ENCODE results near the gene GSTT2B. TPM values are rescaled to one million over a fixed set of nuclear protein-coding genes. Genes with fewer than 3 reads are reported as not detected.
"Not testable (repeated sequence)": the region's sequence is repeated elsewhere in the genome, so short reads cannot be mapped to it uniquely, and the experiment has no call there.

The GSTT2B gene
- total RNA-seq, 1 donor from 2014 or later, result 6.5 TPM

DNA sequence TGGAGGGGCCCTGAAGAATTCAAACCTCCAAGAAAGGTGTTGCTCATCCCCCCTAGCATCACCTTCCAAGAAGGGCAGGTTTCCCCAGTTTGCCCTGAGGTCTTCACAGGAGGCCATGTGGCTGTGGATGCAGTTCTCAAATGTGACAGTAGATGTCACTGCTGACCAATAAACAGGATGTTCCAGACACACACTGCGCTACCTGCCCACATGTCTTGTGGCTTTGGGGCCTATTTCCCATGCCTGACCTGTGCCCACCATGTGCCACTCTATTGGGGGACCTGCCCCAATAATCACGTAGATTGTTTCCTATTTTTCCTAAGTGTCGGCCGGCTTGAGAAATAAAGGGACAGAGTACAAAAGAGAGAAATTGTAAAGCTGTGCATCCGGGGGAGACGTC lies 23.4 kb upstream of the GSTT2B start:
- ATAC-seq, result peak; percentile 68

GRCh38 chr22:23980567-23980966 lies 19.6 kb upstream of the GSTT2B start:
- not testable (repeated sequence) for ATAC-seq

- ATAC-seq, result peak; percentile 57
Observed at GRCh38 chr22:23979557-23980240, 18.7 kb upstream of the GSTT2B start, which contains the start of gene GSTT2. TSS of gene GSTT2 (plus strand) at chr22:23980134.

DNA sequence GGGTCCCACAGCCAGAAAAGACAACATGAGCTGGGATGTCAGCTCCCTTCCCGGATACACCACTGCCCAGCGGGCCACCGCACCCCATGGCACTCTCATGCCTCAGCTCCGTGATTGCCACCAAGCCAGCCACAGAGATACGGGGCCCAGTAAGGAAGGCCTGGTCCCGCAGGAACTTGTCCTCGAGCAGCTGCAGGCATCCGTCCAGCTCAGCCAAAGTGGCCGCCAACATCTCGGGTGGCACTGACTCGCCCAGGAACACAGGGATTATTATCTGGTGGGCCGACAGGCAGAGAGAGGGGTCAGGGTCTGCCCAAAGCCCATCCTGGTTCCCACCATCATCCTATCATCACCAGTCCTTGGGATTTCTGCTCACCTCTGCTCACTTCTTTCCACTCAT lies 16.3 kb upstream of the GSTT2B start:
- not testable (repeated sequence) for ATAC-seq

GRCh38 chr22:23974836-23975352 lies 13.9 kb upstream of the GSTT2B start:
- ATAC-seq, result peak; percentile 30

DNA sequence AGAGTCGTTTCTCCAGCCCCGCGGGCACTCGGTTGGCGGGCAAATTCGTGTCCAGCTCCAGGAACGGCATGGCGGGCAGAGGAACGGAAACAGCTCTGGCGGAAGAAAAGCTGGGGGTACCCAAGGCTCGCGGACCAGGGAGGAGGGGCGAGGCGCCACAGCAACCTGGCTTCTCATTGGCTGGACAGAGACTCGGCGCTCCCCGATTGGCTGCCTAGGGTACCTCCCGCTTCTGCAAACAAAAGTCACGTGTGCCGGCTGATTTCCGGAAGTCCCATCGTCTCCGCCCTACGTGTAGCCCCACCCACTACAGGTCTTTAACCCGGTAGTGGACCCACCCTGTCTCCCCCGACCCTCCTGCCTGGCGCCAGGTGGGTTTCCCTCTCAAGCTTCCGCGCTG lies 13.3 kb upstream of the GSTT2B start, which contains the start of gene DDT:
TSS of gene DDT (minus strand) at position 97 of the 400 bp plus-strand sequence. CDS start at position 70, 27 bp downstream.
- peak; percentile 92 for ATAC-seq

- ATAC-seq, result not testable (repeated sequence)
Observed at GRCh38 chr22:23971927-23972326, 10.9 kb upstream of the GSTT2B start.

GRCh38 chr22:23970816-23971486 lies 10.0 kb upstream of the GSTT2B start:
- no peak for ATAC-seq

DNA sequence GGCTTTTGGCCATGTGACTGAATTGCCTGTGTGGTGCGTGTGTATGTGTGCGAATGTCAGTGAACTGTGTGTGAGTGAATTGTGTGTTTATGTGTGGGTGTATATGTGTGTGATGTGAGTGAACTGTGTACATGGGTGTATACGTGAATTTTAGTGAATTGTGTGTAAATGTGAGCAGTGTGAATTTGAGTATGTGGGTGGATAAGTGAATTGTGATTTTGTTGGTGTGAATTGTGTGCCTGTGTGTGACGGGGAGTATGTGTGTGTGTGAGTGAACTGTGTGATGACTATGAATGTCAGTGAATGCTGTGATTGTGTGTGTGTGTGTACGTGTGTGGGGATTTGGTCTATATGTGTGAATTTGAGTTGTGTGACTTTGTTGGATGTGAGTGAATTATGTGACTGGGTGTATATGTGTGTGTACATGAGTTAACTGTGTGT lies 9.2 kb upstream of the GSTT2B start:
- no peak for ATAC-seq

DNA sequence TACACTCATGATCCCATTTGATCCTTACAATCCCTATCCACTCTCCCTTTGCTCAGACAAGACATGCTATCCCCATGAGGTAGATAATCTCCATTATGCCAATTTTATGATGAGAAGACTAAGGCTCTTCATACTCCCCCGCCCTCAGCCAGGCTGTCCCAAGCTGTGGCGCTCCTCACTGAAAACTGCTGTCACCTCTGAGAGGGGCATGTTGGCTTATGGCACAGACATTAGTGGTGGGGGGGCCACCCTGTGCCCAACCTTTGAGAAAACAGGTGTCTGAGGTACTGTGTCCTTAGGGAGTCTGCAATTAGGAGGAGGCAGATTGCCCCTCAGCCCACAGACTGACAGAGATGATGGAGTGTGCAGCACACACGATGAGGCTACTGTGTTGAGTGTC lies 8.1 kb upstream of the GSTT2B start:
- ATAC-seq, result no peak

DNA sequence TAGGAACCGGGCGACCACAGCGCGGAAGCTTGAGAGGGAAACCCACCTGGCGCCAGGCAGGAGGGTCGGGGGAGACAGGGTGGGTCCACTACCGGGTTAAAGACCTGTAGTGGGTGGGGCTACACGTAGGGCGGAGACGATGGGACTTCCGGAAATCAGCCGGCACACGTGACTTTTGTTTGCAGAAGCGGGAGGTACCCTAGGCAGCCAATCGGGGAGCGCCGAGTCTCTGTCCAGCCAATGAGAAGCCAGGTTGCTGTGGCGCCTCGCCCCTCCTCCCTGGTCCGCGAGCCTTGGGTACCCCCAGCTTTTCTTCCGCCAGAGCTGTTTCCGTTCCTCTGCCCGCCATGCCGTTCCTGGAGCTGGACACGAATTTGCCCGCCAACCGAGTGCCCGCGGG lies 5.6 kb upstream of the GSTT2B start, which contains the start of gene DDTL:
TSS of gene DDTL (plus strand) at position 321 of the 400 bp plus-strand sequence. CDS start at position 348, 27 bp downstream.
- peak; percentile 93 for ATAC-seq

DNA sequence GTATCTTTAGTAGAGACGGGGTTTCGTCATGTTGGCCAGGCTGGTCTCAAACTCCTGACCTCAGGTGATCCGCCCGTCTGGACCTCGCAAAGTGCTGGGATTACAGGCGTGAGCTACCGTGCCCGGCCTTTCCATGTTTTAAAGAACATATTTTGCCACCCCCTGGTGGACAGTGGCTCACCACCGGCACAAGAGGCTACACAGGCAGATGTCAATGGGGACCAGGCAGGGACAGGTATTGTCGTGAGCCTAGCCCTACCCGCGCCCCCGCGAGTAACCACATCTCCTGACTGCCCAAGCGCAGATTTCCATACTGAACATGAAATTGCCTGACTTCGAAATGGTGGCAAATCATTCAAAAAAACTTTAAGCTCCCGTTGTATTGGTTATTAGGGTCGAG lies 5.1 kb upstream of the GSTT2B start:
- ATAC-seq, result peak; percentile 24

- ATAC-seq, result peak; percentile 63
Observed at GRCh38 chr22:23956301-23956900, 4.6 kb downstream of the GSTT2B start.

- ATAC-seq, result not testable (repeated sequence)
Observed at GRCh38 chr22:23955886-23956285, 5.1 kb downstream of the GSTT2B start.

DNA sequence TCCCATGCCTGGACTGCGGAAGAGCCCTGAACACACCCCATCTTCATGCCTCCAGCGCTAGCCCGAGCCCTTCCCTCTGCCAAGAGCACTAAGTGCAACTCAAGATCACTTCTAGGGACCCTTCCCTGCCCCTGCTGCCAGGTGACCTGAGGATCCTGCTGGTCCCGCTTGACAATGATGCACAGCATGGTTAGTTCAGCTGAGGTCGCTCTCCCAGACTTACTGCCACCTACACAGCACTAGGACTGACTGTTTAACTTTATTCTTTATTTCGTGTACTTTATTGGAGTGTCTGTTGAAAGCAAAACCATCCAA lies 6.0 kb downstream of the GSTT2B start:
- ATAC-seq, result not testable (repeated sequence)

- not testable (repeated sequence) for ATAC-seq
Observed at GRCh38 chr22:23954193-23954990, 6.6 kb downstream of the GSTT2B start.

- not testable (repeated sequence) for ATAC-seq
Observed at GRCh38 chr22:23953485-23953884, 7.5 kb downstream of the GSTT2B start.

DNA sequence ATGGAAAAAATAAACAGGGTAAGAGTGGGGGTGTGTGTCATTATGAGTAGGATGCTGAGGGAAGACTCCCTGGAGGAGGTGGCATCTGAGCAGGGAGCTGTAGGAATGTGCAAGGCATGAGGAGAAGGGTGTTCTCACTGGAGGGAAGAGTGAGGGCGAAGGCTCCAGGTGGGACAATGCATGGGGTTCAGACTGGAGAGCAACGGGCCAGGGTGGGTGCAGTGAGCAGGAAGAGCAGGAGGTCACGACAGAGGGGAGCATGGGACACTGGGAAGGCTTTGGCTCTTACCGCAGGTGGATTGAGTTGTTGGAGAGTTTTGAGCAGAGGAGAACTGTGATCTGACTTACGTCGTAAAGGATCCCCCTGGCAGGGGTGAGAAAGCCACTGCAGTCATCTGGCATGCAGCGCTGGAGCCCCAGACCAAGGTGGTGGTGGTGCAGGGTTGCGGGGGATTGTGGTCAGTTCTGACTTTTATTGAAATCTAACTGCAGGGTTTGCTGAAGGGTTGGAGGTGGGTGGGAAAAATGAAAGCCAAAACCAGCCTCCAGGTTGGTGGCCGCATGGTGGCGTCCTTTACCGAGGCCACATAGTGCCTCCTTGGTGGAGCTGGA lies 8.1 kb downstream of the GSTT2B start:
- not testable (repeated sequence) for ATAC-seq

DNA sequence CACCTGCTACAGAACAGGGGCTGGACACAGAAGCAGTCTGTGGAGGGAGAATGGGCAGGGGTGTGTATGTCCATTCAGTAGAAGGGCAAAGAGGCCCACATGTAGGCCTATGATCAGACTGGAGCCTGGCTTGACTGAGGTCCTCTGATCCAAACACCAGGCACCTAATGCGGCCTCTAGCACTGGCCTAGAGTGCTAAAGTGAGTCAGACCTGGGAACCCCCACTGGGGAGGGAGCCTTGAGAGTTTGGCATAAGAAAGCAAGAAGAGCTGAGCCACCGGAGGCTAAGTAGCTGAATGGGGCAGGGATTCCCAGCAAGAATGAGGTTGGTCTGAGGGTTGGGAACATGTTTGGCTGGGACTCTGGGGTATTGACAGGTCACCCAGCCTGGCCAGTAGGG lies 9.6 kb downstream of the GSTT2B start:
- ATAC-seq, result peak; percentile 7

GRCh38 chr22:23949764-23950163 lies 11.2 kb downstream of the GSTT2B start:
- not testable (repeated sequence) for ATAC-seq

- ATAC-seq, result not testable (repeated sequence)
Observed at GRCh38 chr22:23947391-23947790, 13.6 kb downstream of the GSTT2B start.

DNA sequence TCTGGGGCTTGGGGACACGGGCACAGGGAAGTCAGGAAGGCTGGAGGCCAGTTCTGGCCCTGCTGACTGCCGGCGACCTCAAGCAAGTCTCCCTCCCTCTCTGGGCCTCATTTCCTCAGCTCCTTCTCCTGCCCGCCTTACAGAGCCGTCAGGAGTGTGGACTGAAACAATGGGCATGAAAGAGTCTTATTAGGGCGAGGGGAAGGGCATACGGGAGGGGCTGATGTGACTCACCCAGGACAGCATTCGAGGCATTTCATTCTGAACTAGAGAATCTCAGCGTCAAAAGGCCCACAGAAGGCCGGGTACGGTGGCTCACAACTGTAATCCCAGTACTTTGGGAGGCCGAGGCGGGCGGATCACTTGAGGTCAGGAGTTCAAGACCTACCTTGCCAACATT lies 20.8 kb downstream of the GSTT2B start:
- ATAC-seq, result peak; percentile 88

Measured in esophagus mucosa (tissue), 1 donor.